MM.1S (cell line): ENCODE measurements around the gene ETV6.
A peak's percentile ranks its signal among the peaks of the same experiment; 100 is the strongest.

Experiments
- DNase-seq: peaks from one replicate; pipeline ENCODE4 v3.0.0-alpha.2; 2015
- H2AFZ ChIP-seq: fragments of 300-600 bp; sonication (generic); 2 replicates; pipeline ENCODE4 v1.6.0; 2016; ENCODE audit warnings: antibody characterized with exemption, low read length
- H3F3A ChIP-seq: fragments of 300-600 bp; sonication (generic); 2 replicates; pipeline ENCODE4 v1.6.1; 2016; ENCODE audit warnings: mild to moderate bottlenecking, antibody characterized with exemption, low read length, moderate library complexity, mixed read lengths; ENCODE audit not compliant: insufficient read depth
- H3K27ac ChIP-seq: fragments of 300-600 bp; sonication (generic); 2 replicates; pipeline ENCODE4 v1.5.1; 2016; ENCODE audit warnings: mild to moderate bottlenecking, low read length
- H3K27me3 ChIP-seq: fragments of 300-600 bp; sonication (generic); replicated peaks from 2 replicates; pipeline ENCODE4 v1.6.0; 2016; ENCODE audit warnings: low read length; ENCODE audit not compliant: insufficient read depth
- H3K36me3 ChIP-seq: fragments of 300-600 bp; sonication (generic); replicated peaks from 2 replicates; pipeline ENCODE4 v1.6.1; 2016; ENCODE audit warnings: mild to moderate bottlenecking, low read length, mixed read lengths; ENCODE audit not compliant: insufficient read depth
- H3K4me1 ChIP-seq: fragments of 300-600 bp; sonication (generic); 2 replicates; pipeline ENCODE4 v1.6.1; 2016; ENCODE audit warnings: low read length, mixed read lengths
- H3K4me2 ChIP-seq: fragments of 300-600 bp; sonication (generic); 2 replicates; pipeline ENCODE4 v1.6.0; 2016; ENCODE audit warnings: low read depth, low read length
- H3K4me3 ChIP-seq: fragments of 300-600 bp; sonication (generic); 2 replicates; pipeline ENCODE4 v1.5.1; 2016; ENCODE audit warnings: low read length, mixed read lengths
- H3K79me2 ChIP-seq: fragments of 300-600 bp; sonication (generic); 2 replicates; pipeline ENCODE4 v1.6.1; 2016; ENCODE audit warnings: mixed run types, low read length, mixed read lengths
- H3K9ac ChIP-seq: fragments of 300-600 bp; sonication (generic); 2 replicates; pipeline ENCODE4 v1.6.1; 2016; ENCODE audit warnings: low read length, mixed read lengths
- H3K9me2 ChIP-seq: fragments of 300-600 bp; sonication (generic); replicated peaks from 2 replicates; pipeline ENCODE4 v1.6.1; 2016; ENCODE audit warnings: mild to moderate bottlenecking, low read length, mixed read lengths; ENCODE audit not compliant: insufficient read depth
- H3K9me3 ChIP-seq: fragments of 300-600 bp; sonication (generic); replicated peaks from 2 replicates; pipeline ENCODE4 v1.6.1; 2016; ENCODE audit warnings: mild to moderate bottlenecking, low read length, mixed read lengths; ENCODE audit not compliant: insufficient read depth
- H4K20me1 ChIP-seq: fragments of 300-600 bp; sonication (generic); 2 replicates; pipeline ENCODE4 v1.6.1; 2016; ENCODE audit warnings: mild to moderate bottlenecking, low read length, moderate library complexity, mixed read lengths; ENCODE audit not compliant: insufficient read depth
- EZH2 ChIP-seq: fragments of 300-600 bp; sonication (generic); optimal IDR thresholded peaks from 2 replicates; pipeline ENCODE3; 2017; ENCODE audit warnings: low read depth, mild to moderate bottlenecking, antibody characterized with exemption, low read length, mixed read lengths
- EZH2phosphoT487 ChIP-seq: fragments of 300-600 bp; sonication (generic); IDR thresholded peaks from 2 replicates; pipeline ENCODE4 v1.6.1; 2018; ENCODE audit warnings: antibody characterized with exemption, low read length
- TF ChIP-seq, protein P1 (sequence below): fragments of 300-600 bp; sonication (generic); IDR thresholded peaks from 2 replicates; pipeline ENCODE4 v1.5.1; 2016; ENCODE audit warnings: antibody characterized with exemption, low read length, mixed read lengths

ETV6 gene

DNA sequence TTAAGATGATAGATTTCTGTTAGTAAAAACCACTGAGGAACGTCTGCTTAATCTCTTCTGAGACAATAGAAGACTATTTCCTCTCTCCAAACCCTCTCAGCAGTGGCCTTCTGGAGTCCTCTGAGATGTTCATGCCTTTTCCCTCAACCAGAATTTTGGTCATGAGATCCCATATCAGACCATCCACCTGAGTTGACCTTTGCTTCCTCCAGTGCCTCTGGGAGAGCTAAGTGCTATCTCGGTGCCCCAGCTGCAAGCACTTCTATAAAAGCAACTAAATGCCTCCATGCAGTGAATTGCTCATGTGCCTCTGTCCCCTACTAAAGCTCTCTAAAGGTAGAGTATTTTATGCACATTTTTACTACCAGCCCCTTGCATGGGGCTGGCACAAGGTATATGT is 248.4 kb downstream of the ETV6 start:
- Histone ChIP-seq H3K9ac (no peak overlapping the region), H3K4me3 (no peak overlapping the region), H4K20me1 (no peaks in the 10 kb centered on the region), H3K4me2 (no peak overlapping the region), H3K4me1 (peaks cover 41% of the 10 kb centered on the region), H3K9me2 (no peaks in the 10 kb centered on the region), H3F3A (peaks cover 31% of the 10 kb centered on the region), H3K27ac (no peak overlapping the region), H3K27me3 (no peaks in the 10 kb centered on the region), H3K36me3 (no peaks in the 10 kb centered on the region), H3K79me2 (no peaks in the 10 kb centered on the region), H3K9me3 (no peaks in the 10 kb centered on the region), H2AFZ (no peak overlapping the region)
- TF ChIP-seq EZH2phosphoT487 (no peak), EZH2 (no peak)
- TF ChIP-seq, protein P1, sequence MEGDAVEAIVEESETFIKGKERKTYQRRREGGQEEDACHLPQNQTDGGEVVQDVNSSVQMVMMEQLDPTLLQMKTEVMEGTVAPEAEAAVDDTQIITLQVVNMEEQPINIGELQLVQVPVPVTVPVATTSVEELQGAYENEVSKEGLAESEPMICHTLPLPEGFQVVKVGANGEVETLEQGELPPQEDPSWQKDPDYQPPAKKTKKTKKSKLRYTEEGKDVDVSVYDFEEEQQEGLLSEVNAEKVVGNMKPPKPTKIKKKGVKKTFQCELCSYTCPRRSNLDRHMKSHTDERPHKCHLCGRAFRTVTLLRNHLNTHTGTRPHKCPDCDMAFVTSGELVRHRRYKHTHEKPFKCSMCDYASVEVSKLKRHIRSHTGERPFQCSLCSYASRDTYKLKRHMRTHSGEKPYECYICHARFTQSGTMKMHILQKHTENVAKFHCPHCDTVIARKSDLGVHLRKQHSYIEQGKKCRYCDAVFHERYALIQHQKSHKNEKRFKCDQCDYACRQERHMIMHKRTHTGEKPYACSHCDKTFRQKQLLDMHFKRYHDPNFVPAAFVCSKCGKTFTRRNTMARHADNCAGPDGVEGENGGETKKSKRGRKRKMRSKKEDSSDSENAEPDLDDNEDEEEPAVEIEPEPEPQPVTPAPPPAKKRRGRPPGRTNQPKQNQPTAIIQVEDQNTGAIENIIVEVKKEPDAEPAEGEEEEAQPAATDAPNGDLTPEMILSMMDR: no peak
- no peak for DNase-seq

DNA sequence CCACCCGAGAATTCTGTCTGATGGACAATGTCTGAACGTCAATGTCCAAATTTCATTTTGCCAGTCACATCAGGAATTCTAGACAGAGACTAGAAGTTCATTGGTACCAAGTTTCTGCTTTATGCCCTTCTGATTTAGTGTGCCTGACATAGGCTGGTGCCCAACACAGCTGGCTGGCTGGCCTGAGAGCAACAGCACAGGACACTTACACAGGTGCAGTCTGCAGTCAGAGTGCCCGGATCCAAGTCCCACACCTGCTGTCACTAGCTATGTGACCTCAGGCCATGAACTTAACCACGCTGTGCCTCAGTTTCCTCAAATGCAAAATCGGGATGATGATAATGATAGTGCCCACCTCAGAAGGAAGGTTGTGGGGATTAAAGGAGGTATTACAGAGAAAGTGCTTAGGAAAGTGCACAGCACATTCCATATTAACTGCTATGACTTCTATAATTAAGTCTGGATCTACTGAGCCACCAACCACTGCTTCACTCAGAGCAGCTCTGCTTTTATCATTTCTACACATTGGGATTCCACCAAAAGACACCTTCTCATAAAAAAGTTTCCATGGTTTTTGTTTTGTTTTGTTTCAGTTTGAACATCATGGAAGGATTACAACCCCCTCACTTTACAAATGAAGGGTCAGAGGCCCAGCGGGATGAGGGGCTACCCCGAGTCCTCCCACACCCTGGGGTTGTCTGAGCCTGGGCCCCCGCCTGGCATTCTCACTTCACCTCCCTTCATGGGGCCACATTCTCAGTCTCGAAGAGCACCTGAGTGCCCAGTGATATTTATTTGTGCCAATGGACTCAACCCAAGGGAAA is 252.4 kb downstream of the ETV6 start:
- Histone ChIP-seq H3K4me3 (peak overlapping the region; percentile 44), H3K27ac (peak overlapping the region; percentile 72; the same call in 1 of the 2 replicates), H3K4me2 (peak overlapping the region; percentile 91), H3K9ac (peak overlapping the region; percentile 51), H3K4me1 (peaks cover 45% of the 10 kb centered on the region), H3K27me3 (no peaks in the 10 kb centered on the region), H3F3A (peaks cover 31% of the 10 kb centered on the region), H3K79me2 (no peaks in the 10 kb centered on the region), H3K9me2 (no peaks in the 10 kb centered on the region), H4K20me1 (no peaks in the 10 kb centered on the region), H2AFZ (peak overlapping the region; percentile 29), H3K36me3 (no peaks in the 10 kb centered on the region), H3K9me3 (no peaks in the 10 kb centered on the region)
- DNase-seq: peak; percentile 60
- TF ChIP-seq EZH2phosphoT487: no peak

DNA sequence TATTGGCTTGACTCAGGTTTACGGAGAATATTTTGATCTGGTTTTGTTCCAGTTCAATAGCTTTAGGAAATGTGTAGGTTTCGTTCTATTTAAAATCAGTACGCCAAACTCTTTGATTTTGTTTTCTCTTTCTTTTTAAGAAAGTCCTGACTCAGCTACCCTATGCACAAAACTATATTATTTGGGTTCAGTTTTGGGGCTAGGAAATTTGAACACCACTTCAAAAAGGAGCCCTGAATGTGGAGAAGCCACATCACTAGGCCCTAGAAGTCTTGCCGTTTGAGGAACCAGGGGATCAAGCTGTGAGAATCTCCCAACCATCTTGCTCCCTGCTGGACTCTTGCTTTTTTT is 253.0 kb downstream of the ETV6 start:
- Histone ChIP-seq H2AFZ (peak overlapping the region; percentile 29), H3K9me2 (no peaks in the 10 kb centered on the region), H3K9me3 (no peaks in the 10 kb centered on the region)

DNA sequence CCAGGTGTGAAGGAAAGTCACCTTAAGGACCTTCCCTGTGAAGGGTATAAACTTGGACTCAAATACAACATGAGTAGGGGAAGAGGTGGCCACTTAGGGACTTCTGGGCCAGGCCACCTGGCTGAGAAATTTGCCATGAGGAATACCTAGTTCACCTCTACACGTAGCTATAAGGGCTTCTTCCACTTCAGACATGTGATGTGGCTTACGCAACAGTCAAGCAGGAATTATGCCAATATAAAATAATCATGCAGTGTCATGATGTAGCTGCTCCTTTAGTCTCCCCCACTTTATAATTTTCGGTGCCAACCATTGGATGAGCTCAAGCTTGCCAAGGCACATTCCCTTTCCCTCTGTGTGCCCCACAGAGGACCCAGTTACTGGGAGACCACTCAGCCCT is 254.7 kb downstream of the ETV6 start:
- no peak for DNase-seq
- Histone ChIP-seq H3K4me2 (no peak overlapping the region), H3K27me3 (no peaks in the 10 kb centered on the region), H2AFZ (no peak overlapping the region), H3K9me2 (no peaks in the 10 kb centered on the region), H3K4me3 (no peak overlapping the region), H3K27ac (no peak overlapping the region), H3K9ac (no peak overlapping the region), H3K36me3 (no peaks in the 10 kb centered on the region), H3K9me3 (no peaks in the 10 kb centered on the region), H3F3A (peaks cover 35% of the 10 kb centered on the region), H4K20me1 (no peaks in the 10 kb centered on the region), H3K4me1 (peaks cover 52% of the 10 kb centered on the region), H3K79me2 (no peaks in the 10 kb centered on the region)
- TF ChIP-seq, protein P1: no peak
- TF ChIP-seq EZH2 (no peak), EZH2phosphoT487 (no peak)

More for the DNA sequence above, 253.0 kb downstream of the ETV6 start:
- peak overlapping the region; percentile 72; the same call in 1 of the 2 replicates for H3K27ac ChIP-seq
- H4K20me1 ChIP-seq: no peaks in the 10 kb centered on the region
- H3K27me3 ChIP-seq: no peaks in the 10 kb centered on the region
- H3K9ac ChIP-seq: peak overlapping the region; percentile 51
- DNase-seq: peak; percentile 40
- H3K79me2 ChIP-seq: no peaks in the 10 kb centered on the region
- no peak for TF ChIP-seq EZH2
- no peak for TF ChIP-seq EZH2phosphoT487
- peaks cover 51% of the 10 kb centered on the region for H3K4me1 ChIP-seq
- peaks cover 35% of the 10 kb centered on the region for H3F3A ChIP-seq
- no peaks in the 10 kb centered on the region for H3K36me3 ChIP-seq
- peak overlapping the region; percentile 91 for H3K4me2 ChIP-seq
- peak overlapping the region; percentile 44 for H3K4me3 ChIP-seq
